Mucosa of descending colon (tissue), 3 donors: ENCODE data around the gene ASB6. TPM values are rescaled to one million over a fixed set of nuclear protein-coding genes. Genes with fewer than 3 reads are reported as not detected.

Experiments used
- ATAC-seq: fragments of 200-7000 bp; cut with Tn5 transposase; one replicate; pipeline ENCODE4 v1.9.1; 2020; ENCODE audit warnings: mild to moderate bottlenecking, moderate library complexity
- DNase-seq, 3 donors: peaks; one replicate each; pipeline ENCODE4 v3.0.0-alpha.2; 2020
- H3K36me3 ChIP-seq: fragments of 200-600 bp; one replicate; pipeline ENCODE4 v1.8.0; 2021; ENCODE audit warnings: low read depth, mild to moderate bottlenecking
- H3K4me1 ChIP-seq: fragments of 200-600 bp; one replicate; pipeline ENCODE4 v1.8.0; 2021; ENCODE audit warnings: low read depth, mild to moderate bottlenecking
- H3K4me3 ChIP-seq: fragments of 200-600 bp; one replicate; pipeline ENCODE4 v1.8.0; 2021; ENCODE audit warnings: mild to moderate bottlenecking
- H3K9me3 ChIP-seq: fragments of 200-600 bp; one replicate; pipeline ENCODE4 v1.8.0; 2021; ENCODE audit warnings: mild to moderate bottlenecking
- intact Hi-C, 2 donors: fragments of 100-400 bp; cut with DNase I in 1 of 2; cut with micrococcal nuclease in 1 of 2; formaldehyde crosslinking; loops; one replicate each; pipeline versions ENCODE4 v1.11.0 to v1.11.1; 2022; cut with DNase I, micrococcal nuclease
- total RNA-seq, 3 donors: library from RNA; stranded (reverse); fragmentation: NEBNext Ultra II Directional in 2 of 3; extraction: Animal tissue kit (Norgen Biotek cat#: 25700) in 2 of 3; gene quantifications; one replicate each; pipeline versions ENCODE4 v1.2.1 to v1.2.4, GENCODE V29; 2021 to 2023
- TF ChIP-seq, protein P1 (sequence below): fragments of 200-600 bp; IDR thresholded peaks from one replicate; pipeline ENCODE4 v1.8.0; 2022; ENCODE audit warnings: antibody characterized with exemption, mild to moderate bottlenecking
- donor health status: DM: no; HTN: no; CAD: no; lungs with moderate emphysema.
- donor health status: DM: no; HTN: no; CAD: no.
- donor health status: DM: no; HTN: yes; CAD: no.

Gene ASB6
- total RNA-seq, 3 donors from 2014 or later: 16.1 to 21.3 (median 17.5) TPM

DNA sequence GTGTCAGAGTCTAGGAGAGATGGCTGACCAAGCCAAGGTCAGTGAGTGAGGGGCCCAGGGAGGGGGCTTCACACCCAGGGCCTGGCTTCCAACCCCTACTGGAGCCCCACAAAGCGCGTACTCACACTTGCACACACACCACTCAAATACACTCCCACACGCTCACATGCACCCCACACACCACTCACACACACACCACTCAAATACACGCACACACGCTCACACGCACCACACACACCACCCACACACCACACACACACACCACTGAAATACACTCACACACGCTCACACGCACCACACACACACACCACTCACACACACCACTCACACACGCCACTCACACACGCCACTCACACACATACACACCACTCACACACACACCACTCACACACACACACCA, 5.7 kb upstream of the ASB6 start:
- no peak for ATAC-seq
- Histone ChIP-seq H3K4me1 (no peaks in the 10 kb centered on the region), H3K36me3 (no peaks in the 10 kb centered on the region), H3K9me3 (no peaks in the 10 kb centered on the region), H3K4me3 (no peak overlapping the region)
- no peak for DNase-seq
- intact Hi-C loops: loop anchor here in 1 of 2 donors (5.0 kb wide), 1 partner anchor 135 kb away; no protein-coding TSS in a partner anchor
- TF ChIP-seq, protein P1, sequence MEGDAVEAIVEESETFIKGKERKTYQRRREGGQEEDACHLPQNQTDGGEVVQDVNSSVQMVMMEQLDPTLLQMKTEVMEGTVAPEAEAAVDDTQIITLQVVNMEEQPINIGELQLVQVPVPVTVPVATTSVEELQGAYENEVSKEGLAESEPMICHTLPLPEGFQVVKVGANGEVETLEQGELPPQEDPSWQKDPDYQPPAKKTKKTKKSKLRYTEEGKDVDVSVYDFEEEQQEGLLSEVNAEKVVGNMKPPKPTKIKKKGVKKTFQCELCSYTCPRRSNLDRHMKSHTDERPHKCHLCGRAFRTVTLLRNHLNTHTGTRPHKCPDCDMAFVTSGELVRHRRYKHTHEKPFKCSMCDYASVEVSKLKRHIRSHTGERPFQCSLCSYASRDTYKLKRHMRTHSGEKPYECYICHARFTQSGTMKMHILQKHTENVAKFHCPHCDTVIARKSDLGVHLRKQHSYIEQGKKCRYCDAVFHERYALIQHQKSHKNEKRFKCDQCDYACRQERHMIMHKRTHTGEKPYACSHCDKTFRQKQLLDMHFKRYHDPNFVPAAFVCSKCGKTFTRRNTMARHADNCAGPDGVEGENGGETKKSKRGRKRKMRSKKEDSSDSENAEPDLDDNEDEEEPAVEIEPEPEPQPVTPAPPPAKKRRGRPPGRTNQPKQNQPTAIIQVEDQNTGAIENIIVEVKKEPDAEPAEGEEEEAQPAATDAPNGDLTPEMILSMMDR: no peak

DNA sequence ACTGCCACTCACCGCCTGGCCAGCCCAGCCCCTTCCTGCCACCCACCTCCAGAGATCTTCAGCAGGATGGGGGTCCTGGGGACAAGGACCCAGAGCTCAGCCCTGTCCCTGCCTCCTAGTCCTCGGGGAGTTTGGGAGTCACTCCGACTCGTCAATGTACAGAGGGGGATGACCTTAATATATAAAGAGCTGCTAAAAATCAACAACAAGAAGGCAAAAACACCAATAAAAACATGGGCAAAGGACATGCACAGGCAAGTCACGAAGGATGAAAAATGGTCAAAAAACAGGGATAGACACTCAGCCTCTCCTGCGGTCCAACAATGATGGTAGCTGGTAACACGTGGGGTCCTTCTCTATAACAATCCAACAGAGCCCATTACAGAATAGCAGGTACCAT, 4.7 kb upstream of the ASB6 start:
- ATAC-seq (no peak), DNase-seq (no peak)
- Histone ChIP-seq H3K4me1 (no peaks in the 10 kb centered on the region), H3K9me3 (no peaks in the 10 kb centered on the region), H3K4me3 (no peak overlapping the region), H3K36me3 (no peaks in the 10 kb centered on the region)
- intact Hi-C loops: loop anchor here in 1 of 2 donors (5.0 kb wide), 1 partner anchor 136 kb away; no protein-coding TSS in a partner anchor
- TF ChIP-seq, protein P1: no peak

DNA sequence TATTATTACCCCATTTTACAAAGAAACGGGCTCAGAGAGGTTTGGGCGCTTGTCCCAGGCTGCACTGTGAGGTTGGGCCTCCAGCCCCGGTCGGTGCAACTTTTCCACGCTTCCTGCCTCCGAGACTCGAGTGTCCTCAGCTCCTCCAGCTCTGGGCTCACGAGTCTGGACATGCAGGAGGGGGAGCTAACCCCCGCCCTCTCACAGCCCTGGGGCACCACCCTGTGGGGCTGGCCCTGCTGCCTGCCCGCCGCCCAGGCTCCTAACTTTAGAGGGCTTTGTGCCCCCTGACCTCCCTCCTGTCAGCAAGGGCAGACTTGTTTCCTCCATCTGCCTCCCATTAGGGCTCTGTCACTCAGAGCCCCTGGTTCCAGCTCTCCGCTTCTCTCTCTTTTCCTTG, 4.3 kb upstream of the ASB6 start:
- H3K4me1 ChIP-seq: peaks cover under 1% of the 10 kb centered on the region
- intact Hi-C loops: loop anchor here in 1 of 2 donors (5.0 kb wide), 1 partner anchor 136 kb away; no protein-coding TSS in a partner anchor
- ATAC-seq (no peak), DNase-seq (no peak)
- H3K4me3 ChIP-seq: no peak overlapping the region
- H3K9me3 ChIP-seq: no peaks in the 10 kb centered on the region
- no peaks in the 10 kb centered on the region for H3K36me3 ChIP-seq
- TF ChIP-seq, protein P1: no peak

DNA sequence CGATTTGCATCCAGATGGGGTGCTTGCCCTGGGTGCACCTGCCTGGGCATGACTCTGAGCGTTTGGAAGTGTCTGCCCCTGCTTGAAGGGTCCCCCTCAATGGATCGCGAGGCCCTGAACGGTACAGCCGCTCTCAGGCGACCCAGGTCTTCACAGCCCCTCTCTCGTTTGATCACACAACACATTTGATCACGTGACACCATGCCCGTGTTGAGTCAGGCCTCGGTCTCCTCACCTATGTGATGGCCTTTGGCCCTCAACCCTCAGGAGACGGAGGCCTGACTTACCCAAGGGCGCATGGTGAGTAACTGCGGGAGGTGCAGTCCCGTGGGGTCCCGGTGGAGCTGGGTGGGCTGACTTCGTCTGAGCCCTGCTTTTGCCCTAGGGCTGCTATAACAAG, 3.0 kb upstream of the ASB6 start:
- TF ChIP-seq, protein P1: no peak
- DNase-seq: no peak
- intact Hi-C loops: loop anchor here in 1 of 2 donors (5.0 kb wide), 1 partner anchor 137 kb away; no protein-coding TSS in a partner anchor
- no peaks in the 10 kb centered on the region for H3K36me3 ChIP-seq
- no peak for ATAC-seq
- H3K4me1 ChIP-seq: peaks cover 13% of the 10 kb centered on the region
- H3K9me3 ChIP-seq: no peaks in the 10 kb centered on the region
- no peak overlapping the region for H3K4me3 ChIP-seq

DNA sequence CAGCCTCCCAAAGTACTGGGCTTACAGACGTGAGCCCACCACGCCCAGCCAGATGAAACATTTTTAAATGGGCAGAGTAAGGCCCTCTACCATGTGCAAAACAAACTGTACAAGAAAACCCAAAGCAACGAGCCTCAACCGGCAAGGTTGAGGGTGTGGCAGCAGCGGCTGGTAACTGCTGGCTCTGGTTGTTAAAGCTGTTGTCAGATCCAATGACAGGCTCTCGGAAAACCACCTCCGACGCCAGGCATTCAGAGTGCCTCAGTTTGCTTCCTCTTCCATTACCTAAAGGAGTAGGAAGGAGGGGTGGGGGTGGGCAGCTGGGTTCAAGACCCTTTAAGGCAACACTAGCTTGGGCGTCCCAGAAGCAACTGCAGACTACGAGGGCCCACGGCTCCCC, 2.4 kb upstream of the ASB6 start:
- DNase-seq: no peak
- H3K9me3 ChIP-seq: no peaks in the 10 kb centered on the region
- H3K4me1 ChIP-seq: peaks cover 13% of the 10 kb centered on the region
- ATAC-seq: no peak
- no peak overlapping the region for H3K4me3 ChIP-seq
- H3K36me3 ChIP-seq: no peaks in the 10 kb centered on the region
- TF ChIP-seq, protein P1: no peak
- intact Hi-C loops: no loop called here

DNA sequence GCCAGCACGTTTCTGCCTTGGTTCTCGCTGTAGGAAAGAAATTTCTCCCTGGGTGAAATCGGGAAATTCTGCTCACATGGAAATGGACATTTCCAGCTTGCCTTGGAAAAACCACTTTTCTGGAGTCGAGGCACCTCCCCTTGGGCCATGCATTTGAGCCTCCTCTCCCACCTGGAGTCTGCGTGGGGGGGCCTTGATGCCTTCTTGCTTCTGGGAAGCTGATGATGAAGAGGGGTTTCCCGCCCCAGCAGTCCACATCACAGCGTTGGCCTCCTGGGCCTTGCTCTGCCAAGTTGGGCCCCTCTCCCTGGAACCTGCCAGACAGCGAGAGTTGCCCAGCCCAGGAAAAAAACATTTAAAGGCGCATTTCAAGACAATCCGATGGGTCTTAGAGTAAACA, 1.8 kb upstream of the ASB6 start:
- H3K4me3 ChIP-seq: no peak overlapping the region
- H3K36me3 ChIP-seq: no peaks in the 10 kb centered on the region
- H3K4me1 ChIP-seq: peaks cover 13% of the 10 kb centered on the region
- no peak for DNase-seq
- ATAC-seq: no peak
- no peaks in the 10 kb centered on the region for H3K9me3 ChIP-seq
- intact Hi-C loops: no loop called here
- TF ChIP-seq, protein P1: no peak
